Stomach (tissue), 4 donors: ENCODE measurements around the gene CAMSAP3.

Source experiments
- POLR2A ChIP-seq, 4 donors: fragments of 450-650 bp; IDR thresholded peaks; one replicate each; pipeline ENCODE4 v1.6.1; 2016; ENCODE audit warnings: antibody characterized with exemption in 4 of 4, control low read depth in 2 of 4, mild to moderate bottlenecking in 1 of 4, moderate library complexity in 1 of 4
- TF ChIP-seq, protein P1 (sequence below), 7 experiments: fragments of 450-650 bp in 4 of 7; fragments of 200-600 bp in 3 of 7; sonication (generic) in 3 of 7; IDR thresholded peaks; one replicate each; pipeline ENCODE4 v1.5.1; 2016 to 2019; ENCODE audit warnings: antibody characterized with exemption in 7 of 7, control low read depth in 2 of 7, mild to moderate bottlenecking in 1 of 7

DNA sequence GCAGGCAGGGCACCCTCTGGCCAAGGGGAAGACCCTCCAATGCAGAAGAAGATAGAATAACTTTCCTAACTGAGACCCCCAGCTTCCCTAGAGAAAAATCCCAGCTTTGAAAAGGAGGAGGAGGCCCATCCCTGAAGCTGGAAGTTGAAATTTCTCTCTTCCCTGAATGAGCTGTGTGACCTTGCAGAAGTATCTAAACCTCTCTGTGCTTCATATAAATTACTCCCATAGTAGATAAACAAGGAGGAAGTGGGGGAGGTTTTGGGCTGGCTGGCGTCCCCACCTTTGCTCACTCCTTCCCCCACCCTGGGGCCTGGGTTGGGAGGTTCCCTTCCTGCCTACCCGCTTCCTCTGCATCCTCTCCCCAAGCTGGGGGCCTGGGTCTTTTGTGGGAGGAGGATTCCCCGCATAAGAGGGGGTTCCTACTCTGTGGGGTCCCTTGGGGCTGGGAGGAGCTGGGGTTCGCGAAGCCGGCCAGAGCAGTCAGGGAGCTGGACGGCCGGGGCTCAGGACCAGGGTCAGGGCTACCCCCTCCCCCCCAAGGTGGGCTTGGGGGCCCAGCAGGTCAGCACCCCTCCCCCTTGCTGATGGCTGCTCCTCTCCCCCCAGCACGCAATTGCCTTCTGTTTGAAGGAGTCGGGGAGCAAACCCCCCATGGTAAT lies 11.7 kb downstream of the CAMSAP3 start:
- TF ChIP-seq, protein P1, sequence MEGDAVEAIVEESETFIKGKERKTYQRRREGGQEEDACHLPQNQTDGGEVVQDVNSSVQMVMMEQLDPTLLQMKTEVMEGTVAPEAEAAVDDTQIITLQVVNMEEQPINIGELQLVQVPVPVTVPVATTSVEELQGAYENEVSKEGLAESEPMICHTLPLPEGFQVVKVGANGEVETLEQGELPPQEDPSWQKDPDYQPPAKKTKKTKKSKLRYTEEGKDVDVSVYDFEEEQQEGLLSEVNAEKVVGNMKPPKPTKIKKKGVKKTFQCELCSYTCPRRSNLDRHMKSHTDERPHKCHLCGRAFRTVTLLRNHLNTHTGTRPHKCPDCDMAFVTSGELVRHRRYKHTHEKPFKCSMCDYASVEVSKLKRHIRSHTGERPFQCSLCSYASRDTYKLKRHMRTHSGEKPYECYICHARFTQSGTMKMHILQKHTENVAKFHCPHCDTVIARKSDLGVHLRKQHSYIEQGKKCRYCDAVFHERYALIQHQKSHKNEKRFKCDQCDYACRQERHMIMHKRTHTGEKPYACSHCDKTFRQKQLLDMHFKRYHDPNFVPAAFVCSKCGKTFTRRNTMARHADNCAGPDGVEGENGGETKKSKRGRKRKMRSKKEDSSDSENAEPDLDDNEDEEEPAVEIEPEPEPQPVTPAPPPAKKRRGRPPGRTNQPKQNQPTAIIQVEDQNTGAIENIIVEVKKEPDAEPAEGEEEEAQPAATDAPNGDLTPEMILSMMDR (IDR thresholded peaks at IDR 0.05) = no peak
- TF ChIP-seq POLR2A (IDR thresholded peaks at IDR 0.05) = no peak
